ENCODE data around the gene DHX57. TPM values are rescaled to one million over a fixed set of nuclear protein-coding genes. Genes with fewer than 3 reads are reported as not detected.
"Not testable (repeated sequence)": the region's sequence is repeated elsewhere in the genome, so short reads cannot be mapped to it uniquely, and the experiment has no call there.

DHX57 gene
- total RNA-seq, 1 experiment from 2014 or later: 9.6 TPM

DNA sequence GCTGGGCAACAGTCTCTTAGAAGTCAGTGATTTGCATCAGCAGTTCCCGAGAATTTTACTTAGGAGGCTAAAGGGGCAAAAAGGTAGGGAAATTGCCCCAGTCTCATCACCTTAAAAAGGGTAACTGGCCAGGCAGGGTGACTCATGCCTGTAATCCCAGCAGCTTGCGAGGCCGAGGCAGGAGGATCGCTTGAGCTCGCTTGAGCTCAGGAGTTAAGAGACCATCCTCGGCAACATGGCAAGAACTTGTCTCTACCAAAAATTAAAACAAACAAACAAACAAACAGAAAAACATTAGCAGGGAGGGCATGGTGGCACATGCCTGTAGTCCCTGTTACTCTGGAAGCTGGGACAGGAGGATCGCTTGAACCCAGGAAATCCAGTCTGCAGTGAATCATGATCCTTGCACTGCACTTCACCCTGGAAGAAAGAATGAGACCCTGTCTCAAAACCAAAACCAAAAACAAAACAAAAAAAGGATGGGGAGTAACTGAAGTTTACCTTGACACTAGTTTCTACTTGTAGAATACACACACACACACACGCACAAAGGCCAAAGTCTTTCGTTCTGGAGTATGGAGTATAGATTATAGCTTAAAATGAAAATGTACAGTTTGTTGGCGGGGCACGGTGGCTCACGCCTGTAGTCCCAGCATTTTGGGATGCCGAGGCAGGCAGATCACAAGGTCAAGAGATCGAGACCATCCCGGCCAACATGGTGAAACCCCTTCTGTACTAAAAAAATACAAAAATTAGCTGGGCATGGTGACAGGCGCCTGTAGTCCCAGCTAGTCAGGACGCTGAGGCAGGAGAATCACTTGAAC, 100.4 kb downstream of the DHX57 start:
- Histone ChIP-seq H3K36me3 (no peaks in the 10 kb centered on the region; the same call in 1 of the 2 replicates), H3K27ac (no peak overlapping the region), H3K4me3 (no peak overlapping the region), H3K9me3 (replicated peaks) (no peaks in the 10 kb centered on the region), H3K4me1 (replicated peaks) (no peaks in the 10 kb centered on the region), H3K27me3 (replicated peaks) (no peaks in the 10 kb centered on the region)
- no peak for DNase-seq (ENCODE audit: low read depth in 1 of 2, low spot score in 2 of 2)

DNA sequence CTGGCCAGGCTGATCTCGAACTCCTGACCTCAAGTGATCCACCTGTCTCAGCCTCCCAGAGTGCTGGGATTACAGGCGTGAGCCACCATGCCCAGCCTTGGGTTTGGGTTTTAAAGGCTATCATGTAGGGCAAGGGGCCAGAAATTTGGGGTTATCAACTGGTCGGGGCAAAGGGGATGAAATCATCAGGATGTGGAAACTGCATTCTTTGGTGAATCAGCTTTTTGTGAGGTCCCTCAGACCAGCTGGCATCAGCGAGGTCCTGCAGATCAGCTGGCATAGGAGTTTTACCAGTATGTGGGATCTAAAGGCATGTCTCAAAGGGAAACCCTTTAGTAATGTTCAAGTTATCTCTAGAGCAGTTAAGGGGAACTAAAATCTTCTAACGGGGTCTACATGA, 104.1 kb downstream of the DHX57 start:
- no peak for DNase-seq (ENCODE audit: low read depth in 1 of 2, low spot score in 2 of 2)
- H3K36me3 ChIP-seq: no peaks in the 10 kb centered on the region
- H3K4me3 ChIP-seq: no peak overlapping the region
- no peaks in the 10 kb centered on the region for H3K4me1 ChIP-seq (replicated peaks)
- no peaks in the 10 kb centered on the region for H3K27me3 ChIP-seq (replicated peaks)
- no peak overlapping the region for H3K27ac ChIP-seq
- no peaks in the 10 kb centered on the region for H3K9me3 ChIP-seq (replicated peaks)

DNA sequence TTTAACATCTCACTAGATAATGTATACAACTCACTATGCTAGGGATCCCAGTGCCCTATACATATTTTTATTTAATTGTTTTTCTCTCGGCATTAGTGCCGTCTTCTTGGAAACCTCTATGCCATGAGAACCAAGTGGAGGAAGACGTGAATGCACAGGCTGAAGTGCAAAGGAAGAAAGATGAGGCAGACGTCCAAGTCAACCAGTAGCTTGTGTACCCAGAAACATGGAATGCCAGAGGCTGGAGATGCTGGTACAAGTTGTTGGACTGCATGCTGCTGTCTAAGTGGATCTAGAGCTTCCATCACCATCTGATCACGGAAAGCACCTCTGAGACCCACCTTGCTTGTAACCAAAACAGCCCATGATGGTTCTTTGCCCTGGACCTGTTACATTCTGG, 110.2 kb downstream of the DHX57 start:
- Histone ChIP-seq H3K4me1 (replicated peaks) (no peaks in the 10 kb centered on the region), H3K9me3 (replicated peaks) (no peaks in the 10 kb centered on the region), H3K27ac (no peak overlapping the region), H3K4me3 (no peak overlapping the region), H3K27me3 (replicated peaks) (no peaks in the 10 kb centered on the region), H3K36me3 (no peaks in the 10 kb centered on the region)
- DNase-seq (ENCODE audit: low read depth in 1 of 2, low spot score in 2 of 2): no peak

DNA sequence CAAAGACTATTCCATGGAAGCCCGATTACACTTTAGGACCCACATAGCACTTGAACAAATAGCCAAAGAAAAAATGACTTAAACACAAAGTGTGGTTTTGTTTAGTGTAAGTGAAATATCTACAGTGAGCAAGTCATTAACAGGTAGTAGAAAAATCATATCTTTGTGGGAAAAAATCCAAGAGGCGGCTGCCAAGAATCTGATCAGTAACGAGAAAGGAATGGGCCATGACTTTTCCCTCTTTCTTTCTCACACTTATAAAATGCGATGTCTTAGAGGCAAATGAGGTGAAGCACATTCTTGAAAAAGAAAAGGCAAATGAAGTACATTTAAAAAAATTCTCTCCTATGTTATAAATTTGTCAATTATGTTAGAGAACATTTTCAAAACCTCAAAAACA, 110.6 kb downstream of the DHX57 start:
- no peak for DNase-seq (ENCODE audit: low read depth in 1 of 2, low spot score in 2 of 2)
- H3K27ac ChIP-seq: no peak overlapping the region
- H3K9me3 ChIP-seq (replicated peaks): no peaks in the 10 kb centered on the region
- H3K36me3 ChIP-seq: no peaks in the 10 kb centered on the region
- no peaks in the 10 kb centered on the region for H3K4me1 ChIP-seq (replicated peaks)
- H3K4me3 ChIP-seq: no peak overlapping the region
- no peaks in the 10 kb centered on the region for H3K27me3 ChIP-seq (replicated peaks)

DNA sequence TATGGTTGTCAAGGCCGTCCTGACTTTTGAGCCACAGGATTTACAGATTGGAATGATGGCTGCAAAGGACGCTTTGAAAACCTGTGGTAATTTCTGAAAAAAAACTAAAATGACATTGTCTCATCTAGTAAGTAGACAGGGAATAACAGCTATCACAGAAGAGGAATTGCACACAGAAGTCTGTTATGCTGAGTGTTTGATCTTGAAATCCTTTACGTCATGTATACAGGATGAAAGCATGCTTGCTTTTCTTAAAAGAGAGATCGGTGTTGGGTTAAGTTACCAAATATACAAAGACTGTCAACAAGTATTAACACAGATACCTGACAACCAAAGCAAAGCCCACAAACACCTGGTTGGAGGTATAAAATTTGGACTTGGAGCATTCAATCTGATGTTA, 112.0 kb downstream of the DHX57 start:
- no peak for DNase-seq (ENCODE audit: low read depth in 1 of 2, low spot score in 2 of 2)
- no peaks in the 10 kb centered on the region for H3K9me3 ChIP-seq (replicated peaks)

DNA sequence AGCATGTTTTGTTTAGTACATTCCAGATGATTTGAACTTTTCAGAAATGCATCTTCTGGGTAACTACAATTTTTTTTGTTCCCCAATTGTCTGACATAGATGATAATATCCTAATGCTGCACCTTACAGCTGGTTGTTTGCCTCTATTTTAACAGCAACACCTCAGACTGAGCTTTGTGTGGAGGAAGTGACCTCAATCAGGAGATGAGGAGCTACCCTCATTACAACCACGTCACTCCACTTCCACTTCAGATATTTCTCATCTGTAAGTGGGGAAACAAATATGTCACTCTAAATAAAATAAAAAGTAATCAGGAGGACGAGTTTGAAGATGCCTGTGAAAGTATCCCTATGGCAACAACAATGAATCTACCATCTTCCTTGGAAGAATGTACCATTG, 112.5 kb downstream of the DHX57 start:
- Histone ChIP-seq H3K27me3 (replicated peaks) (no peaks in the 10 kb centered on the region), H3K9me3 (replicated peaks) (no peaks in the 10 kb centered on the region), H3K4me1 (replicated peaks) (no peaks in the 10 kb centered on the region), H3K36me3 (no peaks in the 10 kb centered on the region), H3K27ac (no peak overlapping the region), H3K4me3 (no peak overlapping the region)
- no peak for DNase-seq (ENCODE audit: low read depth in 1 of 2, low spot score in 2 of 2)

More for the DNA sequence above, 112.0 kb downstream of the DHX57 start:
- H3K4me1 ChIP-seq (replicated peaks): no peaks in the 10 kb centered on the region
- H3K36me3 ChIP-seq: no peaks in the 10 kb centered on the region
- no peak overlapping the region for H3K27ac ChIP-seq
- no peak overlapping the region for H3K4me3 ChIP-seq
- H3K27me3 ChIP-seq (replicated peaks): no peaks in the 10 kb centered on the region

DNA sequence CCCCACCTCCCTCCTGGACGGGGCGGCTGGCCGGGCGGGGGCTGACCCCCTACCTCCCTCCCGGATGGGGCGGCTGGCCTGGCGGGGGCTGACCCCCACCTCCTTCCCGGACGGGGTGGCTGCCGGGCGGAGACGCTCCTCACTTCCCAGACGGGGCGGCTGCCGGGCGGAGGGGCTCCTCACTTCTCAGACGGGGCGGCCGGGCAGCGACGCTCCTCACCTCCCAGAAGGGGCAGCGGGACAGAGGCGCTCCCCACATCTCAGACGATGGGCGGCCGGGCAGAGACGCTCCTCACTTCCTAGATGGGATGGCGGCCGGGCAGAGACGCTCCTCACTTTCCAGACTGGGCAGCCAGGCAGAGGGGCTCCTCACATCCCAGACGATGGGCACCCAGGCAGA, 119.8 kb downstream of the DHX57 start:
- not testable (repeated sequence) for H3K4me3 ChIP-seq; DNase-seq (ENCODE audit: low read depth in 1 of 2, low spot score in 2 of 2); H3K27me3 ChIP-seq (replicated peaks); H3K4me1 ChIP-seq (replicated peaks); H3K36me3 ChIP-seq; H3K27ac ChIP-seq; H3K9me3 ChIP-seq (replicated peaks)

DNA sequence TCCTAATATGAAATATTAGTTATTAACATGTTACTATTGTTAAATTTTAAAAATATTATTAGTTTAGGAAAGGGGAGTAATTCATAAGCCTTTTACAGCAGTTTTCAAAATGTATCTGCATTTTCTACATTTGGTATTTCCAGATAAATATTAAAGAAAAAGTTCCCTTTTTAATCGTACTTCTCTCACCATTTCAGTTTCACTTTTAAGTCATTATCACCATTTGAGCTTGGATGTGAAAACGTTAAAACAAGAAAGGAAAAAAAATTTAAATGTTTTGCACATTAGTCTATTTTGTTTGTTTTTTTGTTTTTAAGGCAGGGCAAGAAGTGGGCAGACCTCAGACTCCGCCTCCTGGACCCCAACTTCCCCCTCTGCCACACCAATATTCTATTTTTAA, 121.2 kb downstream of the DHX57 start:
- Histone ChIP-seq H3K4me3 (no peak overlapping the region), H3K27me3 (replicated peaks) (no peaks in the 10 kb centered on the region), H3K4me1 (replicated peaks) (peaks cover 5% of the 10 kb centered on the region), H3K27ac (no peak overlapping the region), H3K9me3 (replicated peaks) (no peaks in the 10 kb centered on the region), H3K36me3 (peaks cover 15% of the 10 kb centered on the region)
- DNase-seq (ENCODE audit: low read depth in 1 of 2, low spot score in 2 of 2): no peak

DNA sequence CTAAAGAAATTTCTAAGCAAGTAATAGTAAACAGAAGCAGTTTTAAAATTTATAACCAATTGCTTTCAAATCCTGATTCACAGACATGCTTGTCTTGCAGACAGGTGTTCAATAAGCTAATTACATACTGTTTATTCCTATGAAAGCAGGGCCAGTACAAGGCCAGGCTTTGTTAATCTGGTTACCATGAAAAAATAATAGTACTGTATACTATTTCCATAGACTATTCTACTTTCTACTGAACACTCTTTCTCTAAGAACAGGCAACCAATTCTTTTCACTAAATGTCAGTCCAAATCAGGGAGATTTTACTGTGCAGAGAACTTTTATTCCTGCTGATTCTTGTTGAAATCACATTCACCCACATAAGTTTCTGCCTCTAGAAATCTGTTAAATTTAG, 121.7 kb downstream of the DHX57 start:
- no peak overlapping the region for H3K4me3 ChIP-seq
- no peak for DNase-seq (ENCODE audit: low read depth in 1 of 2, low spot score in 2 of 2)
- H3K36me3 ChIP-seq: peaks cover 19% of the 10 kb centered on the region
- peaks cover 5% of the 10 kb centered on the region for H3K4me1 ChIP-seq (replicated peaks)
- no peak overlapping the region for H3K27ac ChIP-seq
- H3K9me3 ChIP-seq (replicated peaks): no peaks in the 10 kb centered on the region
- H3K27me3 ChIP-seq (replicated peaks): no peaks in the 10 kb centered on the region

DNA sequence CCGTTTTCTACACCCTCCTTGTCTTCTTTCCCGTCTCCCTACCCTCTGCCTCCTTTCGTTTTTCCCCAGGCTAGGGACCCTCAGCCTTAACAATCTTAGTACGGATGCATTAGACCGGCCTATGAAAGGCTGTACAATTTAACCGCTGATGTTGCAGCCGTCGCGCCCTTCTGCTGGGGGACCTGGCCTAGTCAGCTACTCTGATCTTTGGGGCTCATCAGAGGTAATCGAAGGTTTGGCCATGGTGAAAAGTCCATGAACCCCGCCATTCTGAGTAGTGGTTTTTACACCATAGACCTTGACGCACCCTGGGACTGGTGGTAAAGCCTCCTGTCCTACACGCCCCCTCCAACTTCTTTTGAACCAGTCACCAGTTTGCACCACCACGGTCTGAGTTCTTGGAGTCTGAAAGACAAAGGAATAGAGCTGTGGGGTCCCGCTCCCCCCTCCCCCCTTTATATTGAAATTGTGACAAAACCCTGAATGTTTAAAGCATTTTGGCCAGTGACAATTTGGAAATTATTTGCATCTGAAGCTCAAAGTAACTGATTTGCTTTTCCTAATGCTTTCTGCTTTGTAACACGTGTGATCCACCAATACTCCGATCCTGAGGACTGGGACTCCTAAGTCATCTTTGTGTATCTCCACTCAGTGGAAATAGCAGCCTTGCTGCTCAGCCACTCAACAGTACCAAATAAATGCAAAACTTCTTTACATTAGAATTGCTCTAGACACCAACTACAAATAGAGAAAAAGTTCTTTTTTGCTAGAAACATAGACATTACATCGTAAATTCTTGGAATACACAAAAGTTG, 123.9 kb downstream of the DHX57 start:
- peak overlapping the region; percentile 91 for H3K27ac ChIP-seq
- no peaks in the 10 kb centered on the region for H3K9me3 ChIP-seq (replicated peaks)
- no peak for DNase-seq (ENCODE audit: low read depth in 1 of 2, low spot score in 2 of 2)
- H3K27me3 ChIP-seq (replicated peaks): no peaks in the 10 kb centered on the region
- H3K4me3 ChIP-seq: peak overlapping the region; percentile 79
- H3K36me3 ChIP-seq: peaks cover 42% of the 10 kb centered on the region
- H3K4me1 ChIP-seq (replicated peaks): peaks cover 5% of the 10 kb centered on the region

DNA sequence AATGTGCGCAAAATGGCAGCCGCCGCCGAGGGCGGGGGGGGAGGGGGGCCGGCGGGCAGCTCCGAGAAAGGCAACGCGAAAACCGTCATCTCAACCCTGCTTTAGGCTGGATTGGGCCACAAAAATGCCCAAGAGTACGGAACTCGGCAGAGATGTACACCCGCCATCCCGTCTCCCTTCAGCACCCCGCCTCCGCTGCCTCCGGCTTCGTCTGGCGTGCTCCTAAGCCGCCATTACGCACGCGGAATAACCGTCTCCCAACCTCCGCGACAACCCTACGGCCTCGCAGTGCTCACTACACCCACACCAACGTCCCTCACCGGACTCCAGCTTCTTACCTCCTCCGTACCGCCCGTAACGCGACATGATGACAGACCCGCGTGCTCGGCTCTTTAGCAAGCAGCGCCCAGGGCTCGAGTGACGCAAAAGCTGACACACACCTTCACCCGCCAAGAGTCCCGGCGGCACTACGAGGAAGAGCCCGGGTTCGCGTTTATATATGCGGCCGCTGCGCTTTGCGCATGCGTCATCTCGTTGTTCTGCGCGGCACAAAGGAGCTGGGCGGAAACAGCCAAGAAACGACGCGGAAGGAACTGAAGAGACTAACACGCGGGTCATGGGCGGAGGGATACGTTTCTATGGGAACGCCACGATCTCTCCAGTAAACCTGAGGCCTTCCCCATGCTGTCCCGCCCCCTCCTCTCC, 124.7 kb downstream of the DHX57 start, which contains the start of gene SRSF7:
TSS of gene SRSF7 (minus strand) at position 471 of the 705 bp plus-strand sequence. CDS start at position 366, 105 bp downstream.
- no peaks in the 10 kb centered on the region for H3K9me3 ChIP-seq (replicated peaks)
- H3K27ac ChIP-seq: peak within 1 kb of the TSS; percentile 91
- H3K27me3 ChIP-seq (replicated peaks): no peaks in the 10 kb centered on the region
- DNase-seq (ENCODE audit: low read depth in 1 of 2, low spot score in 2 of 2): peak; percentile 97 to 98
- peaks cover 5% of the 10 kb centered on the region for H3K4me1 ChIP-seq (replicated peaks)
- H3K4me3 ChIP-seq: peak within 1 kb of the TSS; percentile 79
- peaks cover 49% of the 10 kb centered on the region for H3K36me3 ChIP-seq

DNA sequence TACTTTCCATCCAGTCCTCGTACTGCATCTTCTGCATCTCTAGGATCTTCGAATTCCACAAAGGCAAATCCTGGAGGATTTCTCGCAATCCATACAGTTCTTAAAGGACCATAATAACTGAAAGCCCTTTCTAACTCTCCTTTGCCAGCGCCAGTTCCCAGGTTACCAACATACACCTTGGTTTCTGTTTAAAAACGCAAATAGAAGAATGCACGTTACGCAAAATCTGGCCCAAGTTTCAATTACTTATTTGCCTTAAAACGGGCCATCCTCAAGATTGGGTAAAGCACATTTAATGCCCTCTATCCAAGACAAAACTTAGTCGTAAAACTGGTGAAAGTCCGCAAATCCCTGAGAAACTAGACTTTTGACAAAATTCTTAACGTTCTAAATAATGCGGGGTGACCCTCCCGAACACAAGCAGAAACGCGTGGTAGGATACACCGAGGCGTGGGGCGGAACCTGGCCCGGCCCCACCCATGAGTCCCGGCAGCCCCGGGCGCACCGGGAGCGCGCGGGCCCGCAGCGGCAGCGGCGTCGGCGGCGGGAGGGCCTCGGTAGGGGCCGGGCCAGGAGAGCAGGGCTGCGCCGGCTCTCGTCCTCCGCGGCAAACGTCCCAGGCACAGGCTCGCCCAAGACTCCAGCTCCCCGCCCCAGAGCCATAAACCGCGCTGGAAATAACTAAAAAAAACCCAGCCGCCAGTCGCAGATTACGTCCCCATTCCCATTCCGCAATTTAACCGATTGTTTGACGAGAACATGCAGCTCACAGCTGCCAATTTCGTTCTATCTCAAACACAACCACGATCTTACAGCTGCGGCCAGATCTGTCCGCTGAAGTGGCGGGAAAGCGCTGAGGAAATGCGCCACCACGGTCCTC, 125.5 kb downstream of the DHX57 start:
- peak overlapping the region; percentile 91 for H3K27ac ChIP-seq
- H3K27me3 ChIP-seq (replicated peaks): no peaks in the 10 kb centered on the region
- peaks cover 5% of the 10 kb centered on the region for H3K4me1 ChIP-seq (replicated peaks)
- H3K9me3 ChIP-seq (replicated peaks): no peaks in the 10 kb centered on the region
- DNase-seq (ENCODE audit: low read depth in 1 of 2, low spot score in 2 of 2): no peak
- H3K36me3 ChIP-seq: peaks cover 57% of the 10 kb centered on the region
- H3K4me3 ChIP-seq: peak overlapping the region; percentile 79

Measured in SJSA1 (cell line).